ENCODE data around the gene SORBS2.
"Not testable (repeated sequence)": the region's sequence is repeated elsewhere in the genome, so short reads cannot be mapped to it uniquely, and the experiment has no call there.

The SORBS2 gene, protein sequence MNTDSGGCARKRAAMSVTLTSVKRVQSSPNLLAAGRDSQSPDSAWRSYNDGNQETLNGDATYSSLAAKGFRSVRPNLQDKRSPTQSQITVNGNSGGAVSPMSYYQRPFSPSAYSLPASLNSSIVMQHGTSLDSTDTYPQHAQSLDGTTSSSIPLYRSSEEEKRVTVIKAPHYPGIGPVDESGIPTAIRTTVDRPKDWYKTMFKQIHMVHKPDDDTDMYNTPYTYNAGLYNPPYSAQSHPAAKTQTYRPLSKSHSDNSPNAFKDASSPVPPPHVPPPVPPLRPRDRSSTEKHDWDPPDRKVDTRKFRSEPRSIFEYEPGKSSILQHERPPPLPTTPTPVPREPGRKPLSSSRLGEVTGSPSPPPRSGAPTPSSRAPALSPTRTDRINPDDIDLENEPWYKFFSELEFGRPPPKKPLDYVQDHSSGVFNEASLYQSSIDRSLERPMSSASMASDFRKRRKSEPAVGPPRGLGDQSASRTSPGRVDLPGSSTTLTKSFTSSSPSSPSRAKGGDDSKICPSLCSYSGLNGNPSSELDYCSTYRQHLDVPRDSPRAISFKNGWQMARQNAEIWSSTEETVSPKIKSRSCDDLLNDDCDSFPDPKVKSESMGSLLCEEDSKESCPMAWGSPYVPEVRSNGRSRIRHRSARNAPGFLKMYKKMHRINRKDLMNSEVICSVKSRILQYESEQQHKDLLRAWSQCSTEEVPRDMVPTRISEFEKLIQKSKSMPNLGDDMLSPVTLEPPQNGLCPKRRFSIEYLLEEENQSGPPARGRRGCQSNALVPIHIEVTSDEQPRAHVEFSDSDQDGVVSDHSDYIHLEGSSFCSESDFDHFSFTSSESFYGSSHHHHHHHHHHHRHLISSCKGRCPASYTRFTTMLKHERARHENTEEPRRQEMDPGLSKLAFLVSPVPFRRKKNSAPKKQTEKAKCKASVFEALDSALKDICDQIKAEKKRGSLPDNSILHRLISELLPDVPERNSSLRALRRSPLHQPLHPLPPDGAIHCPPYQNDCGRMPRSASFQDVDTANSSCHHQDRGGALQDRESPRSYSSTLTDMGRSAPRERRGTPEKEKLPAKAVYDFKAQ (N-terminal part only)

DNA sequence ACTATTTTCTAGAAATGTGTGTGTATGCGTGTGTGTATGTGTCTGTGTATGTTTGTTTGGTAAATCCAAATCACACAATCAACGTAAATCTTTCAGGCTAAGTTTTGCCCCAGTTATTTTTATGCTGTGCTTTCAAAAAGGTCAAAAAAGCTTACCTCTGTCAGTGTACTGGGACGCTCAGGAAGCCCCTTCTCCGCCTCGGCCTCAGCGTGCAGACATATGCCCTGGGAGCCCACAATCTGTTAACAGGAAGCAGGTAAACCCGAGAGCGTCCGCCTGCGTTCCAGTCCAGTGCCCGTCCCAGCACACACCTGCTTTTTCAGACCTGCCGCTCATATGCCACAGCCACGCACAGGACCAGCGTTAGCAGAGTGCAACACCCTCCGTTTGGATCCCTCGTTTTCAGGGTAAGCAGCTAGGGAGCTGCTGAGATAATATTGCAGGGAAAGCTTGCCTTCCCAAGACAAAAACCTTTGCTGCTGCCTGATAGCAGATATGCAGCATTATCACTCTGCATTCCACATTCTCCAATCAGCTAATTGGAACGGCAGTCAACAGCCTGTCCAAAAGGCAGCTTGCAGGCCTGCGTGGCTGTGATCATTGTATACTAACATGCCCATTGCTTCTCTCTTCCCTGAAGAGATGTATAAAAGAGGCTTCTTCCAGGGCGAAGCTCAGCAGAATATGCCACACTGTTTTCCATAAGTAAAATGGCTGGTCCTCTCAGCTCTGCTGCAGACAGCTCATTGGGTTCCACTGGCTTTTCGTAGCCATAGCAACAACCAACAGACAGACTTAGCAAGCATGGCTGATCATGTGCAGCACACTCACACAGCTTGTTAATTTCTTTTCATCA lies at the start of gene SORBS2:
Gene SORBS2, minus strand, starts transcription at position 686 of the 856 bp plus-strand sequence. CDS start 121,623 bp downstream, outside the sequence.
- peak within 1 kb of the TSS; percentile 72 for H3K4me2 ChIP-seq (ENCODE audit: low read depth, low read length, poor library complexity, severe bottlenecking)
- H3K4me1 ChIP-seq (ENCODE audit: insufficient read depth, low read length, poor library complexity, severe bottlenecking): peaks cover 13% of the 10 kb centered on the region
- H3K9me2 ChIP-seq (replicated peaks; ENCODE audit: low read depth, low read length): no peaks in the 10 kb centered on the region
- no peaks in the 10 kb centered on the region for H4K20me1 ChIP-seq (ENCODE audit: insufficient read depth, low read length, poor library complexity, severe bottlenecking)
- no peaks in the 10 kb centered on the region for H3F3A ChIP-seq (ENCODE audit: low read depth)
- no peaks in the 10 kb centered on the region for H3K36me3 ChIP-seq (ENCODE audit: insufficient read depth, low read length)
- peak within 1 kb of the TSS; percentile 60 for H3K4me3 ChIP-seq (ENCODE audit: low read length, poor library complexity, severe bottlenecking)
- H3K79me2 ChIP-seq (ENCODE audit: insufficient read depth, low read length): no peaks in the 10 kb centered on the region
- H3K9ac ChIP-seq (ENCODE audit: low read depth, low read length, poor library complexity, severe bottlenecking): no peak within 1 kb of the TSS
- no peaks in the 10 kb centered on the region for H3K9me3 ChIP-seq (ENCODE audit: insufficient read depth, low read depth, low read length)
- TF ChIP-seq EZH2phosphoT487 (IDR thresholded peaks at IDR 0.05; ENCODE audit: borderline replicate concordance): no peak
- TF ChIP-seq, protein P1, sequence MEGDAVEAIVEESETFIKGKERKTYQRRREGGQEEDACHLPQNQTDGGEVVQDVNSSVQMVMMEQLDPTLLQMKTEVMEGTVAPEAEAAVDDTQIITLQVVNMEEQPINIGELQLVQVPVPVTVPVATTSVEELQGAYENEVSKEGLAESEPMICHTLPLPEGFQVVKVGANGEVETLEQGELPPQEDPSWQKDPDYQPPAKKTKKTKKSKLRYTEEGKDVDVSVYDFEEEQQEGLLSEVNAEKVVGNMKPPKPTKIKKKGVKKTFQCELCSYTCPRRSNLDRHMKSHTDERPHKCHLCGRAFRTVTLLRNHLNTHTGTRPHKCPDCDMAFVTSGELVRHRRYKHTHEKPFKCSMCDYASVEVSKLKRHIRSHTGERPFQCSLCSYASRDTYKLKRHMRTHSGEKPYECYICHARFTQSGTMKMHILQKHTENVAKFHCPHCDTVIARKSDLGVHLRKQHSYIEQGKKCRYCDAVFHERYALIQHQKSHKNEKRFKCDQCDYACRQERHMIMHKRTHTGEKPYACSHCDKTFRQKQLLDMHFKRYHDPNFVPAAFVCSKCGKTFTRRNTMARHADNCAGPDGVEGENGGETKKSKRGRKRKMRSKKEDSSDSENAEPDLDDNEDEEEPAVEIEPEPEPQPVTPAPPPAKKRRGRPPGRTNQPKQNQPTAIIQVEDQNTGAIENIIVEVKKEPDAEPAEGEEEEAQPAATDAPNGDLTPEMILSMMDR (conservative IDR thresholded peaks at IDR 0.05; ENCODE audit: low read length): no peak
- H3K27me3 ChIP-seq (ENCODE audit: insufficient read depth, low read length, poor library complexity, severe bottlenecking): no peaks in the 10 kb centered on the region
- H2AFZ ChIP-seq (ENCODE audit: low read length): peak within 1 kb of the TSS; percentile 82

DNA sequence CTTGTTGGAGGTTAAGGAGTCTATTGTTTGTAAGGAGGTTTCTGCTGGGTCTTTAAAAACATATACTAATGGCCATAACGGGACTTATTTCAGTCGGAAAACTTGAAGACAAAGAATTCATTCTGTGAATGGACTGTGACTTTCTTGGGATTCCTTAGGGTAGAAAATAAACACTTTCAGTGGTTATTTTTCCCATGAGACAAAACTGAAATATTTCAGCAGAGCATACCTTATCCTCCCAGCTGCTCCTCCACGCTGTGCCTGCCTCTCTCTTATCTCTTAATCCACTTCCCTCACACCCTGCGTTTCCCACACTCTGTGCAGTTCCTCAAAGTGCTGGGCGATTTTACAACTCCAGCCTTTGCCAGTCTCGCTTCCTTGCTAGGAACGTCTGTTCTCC lies 47.1 kb upstream of the SORBS2 start:
- no peaks in the 10 kb centered on the region for H3K9me2 ChIP-seq (replicated peaks; ENCODE audit: low read depth, low read length)
- H2AFZ ChIP-seq (ENCODE audit: low read length): no peak overlapping the region
- no peak overlapping the region for H3K4me2 ChIP-seq (ENCODE audit: low read depth, low read length, poor library complexity, severe bottlenecking)
- no peaks in the 10 kb centered on the region for H3F3A ChIP-seq (ENCODE audit: low read depth)
- H3K36me3 ChIP-seq (ENCODE audit: insufficient read depth, low read length): no peaks in the 10 kb centered on the region
- no peak overlapping the region for H3K4me3 ChIP-seq (ENCODE audit: low read length, poor library complexity, severe bottlenecking)
- no peaks in the 10 kb centered on the region for H4K20me1 ChIP-seq (ENCODE audit: insufficient read depth, low read length, poor library complexity, severe bottlenecking)
- no peaks in the 10 kb centered on the region for H3K9me3 ChIP-seq (ENCODE audit: insufficient read depth, low read depth, low read length)
- H3K9ac ChIP-seq (ENCODE audit: low read depth, low read length, poor library complexity, severe bottlenecking): no peak overlapping the region
- H3K27me3 ChIP-seq (ENCODE audit: insufficient read depth, low read length, poor library complexity, severe bottlenecking): no peaks in the 10 kb centered on the region
- no peaks in the 10 kb centered on the region for H3K79me2 ChIP-seq (ENCODE audit: insufficient read depth, low read length)
- no peaks in the 10 kb centered on the region for H3K4me1 ChIP-seq (ENCODE audit: insufficient read depth, low read length, poor library complexity, severe bottlenecking)
- TF ChIP-seq, protein P1 (conservative IDR thresholded peaks at IDR 0.05; ENCODE audit: low read length): no peak
- TF ChIP-seq EZH2phosphoT487 (IDR thresholded peaks at IDR 0.05; ENCODE audit: borderline replicate concordance): no peak

DNA sequence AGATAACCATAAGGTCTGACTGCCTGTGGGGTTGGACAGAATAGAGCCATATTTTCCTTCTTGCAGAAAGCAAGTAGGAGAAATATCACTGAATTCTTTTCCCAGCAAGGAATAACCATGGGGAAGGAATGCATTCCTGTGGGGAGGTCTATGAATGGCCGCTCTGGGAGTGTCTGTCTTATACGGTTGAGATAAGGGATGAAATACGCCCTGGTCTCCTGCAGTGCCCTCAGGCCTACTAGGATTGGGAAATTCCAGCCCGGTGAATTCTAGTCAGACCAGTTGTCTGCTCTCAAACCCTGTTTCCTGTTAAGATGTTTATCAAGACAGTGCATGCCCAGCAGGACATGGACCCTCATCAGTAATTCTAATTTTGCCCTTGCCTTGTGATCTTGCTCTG lies 45.6 kb upstream of the SORBS2 start:
- not testable (repeated sequence) for H3F3A ChIP-seq (ENCODE audit: low read depth); H2AFZ ChIP-seq (ENCODE audit: low read length); H3K9me3 ChIP-seq (ENCODE audit: insufficient read depth, low read depth, low read length); H3K79me2 ChIP-seq (ENCODE audit: insufficient read depth, low read length); H3K4me1 ChIP-seq (ENCODE audit: insufficient read depth, low read length, poor library complexity, severe bottlenecking); H3K9me2 ChIP-seq (replicated peaks; ENCODE audit: low read depth, low read length); H3K4me3 ChIP-seq (ENCODE audit: low read length, poor library complexity, severe bottlenecking); H3K36me3 ChIP-seq (ENCODE audit: insufficient read depth, low read length); H3K4me2 ChIP-seq (ENCODE audit: low read depth, low read length, poor library complexity, severe bottlenecking); H4K20me1 ChIP-seq (ENCODE audit: insufficient read depth, low read length, poor library complexity, severe bottlenecking); H3K27me3 ChIP-seq (ENCODE audit: insufficient read depth, low read length, poor library complexity, severe bottlenecking); H3K9ac ChIP-seq (ENCODE audit: low read depth, low read length, poor library complexity, severe bottlenecking)

All from Loucy (cell line).